HG03432 (cell line): ENCODE measurements around the gene USP47.
"Not testable (repeated sequence)": the region's sequence is repeated elsewhere in the genome, so short reads cannot be mapped to it uniquely, and the experiment has no call there.

Experiments used
- ATAC-seq: cut with Tn5 transposase; IDR thresholded peaks from one replicate; pipeline ENCODE4 v1.9.1; 2021; ENCODE audit warnings: mild to moderate bottlenecking, moderate library complexity; ENCODE audit not compliant: unreplicated experiment

Gene USP47

GRCh38 chr11:11827272-11827671 lies 14.5 kb upstream of the USP47 start:
- no peak for ATAC-seq

GRCh38 chr11:11831406-11831805 lies 10.4 kb upstream of the USP47 start:
- not testable (repeated sequence) for ATAC-seq

- ATAC-seq: no peak
Observed at GRCh38 chr11:11836676-11837231, 5.0 kb upstream of the USP47 start.

- ATAC-seq: no peak
Observed at GRCh38 chr11:11839718-11840117, 2.1 kb upstream of the USP47 start.

GRCh38 chr11:11841116-11841722 lies 553 bp upstream of the USP47 start:
- ATAC-seq: peak; percentile 46

GRCh38 chr11:11842421-11843008 lies 743 bp downstream of the USP47 start:
- ATAC-seq: peak; percentile 42

GRCh38 chr11:11843211-11843621 lies 1.4 kb downstream of the USP47 start:
- no peak for ATAC-seq

GRCh38 chr11:11843642-11844041 lies 1.9 kb downstream of the USP47 start:
- no peak for ATAC-seq

GRCh38 chr11:11844272-11844671 lies 2.5 kb downstream of the USP47 start:
- ATAC-seq: no peak

- ATAC-seq: no peak
Observed at GRCh38 chr11:11845071-11845470, 3.3 kb downstream of the USP47 start.

- ATAC-seq: no peak
Observed at GRCh38 chr11:11845551-11845950, 3.8 kb downstream of the USP47 start.

- ATAC-seq: no peak
Observed at GRCh38 chr11:11847082-11847481, 5.3 kb downstream of the USP47 start.

- peak; percentile 82 for ATAC-seq
Observed at GRCh38 chr11:11848891-11849746, 7.3 kb downstream of the USP47 start.

GRCh38 chr11:11850668-11851067 lies 8.9 kb downstream of the USP47 start:
- no peak for ATAC-seq

GRCh38 chr11:11856638-11857037 lies 14.9 kb downstream of the USP47 start:
- peak; percentile 79 for ATAC-seq

GRCh38 chr11:11857769-11858168 lies 16.0 kb downstream of the USP47 start:
- no peak for ATAC-seq

- ATAC-seq: no peak
Observed at GRCh38 chr11:11858676-11859075, 16.9 kb downstream of the USP47 start.

GRCh38 chr11:11860103-11860979 lies 18.6 kb downstream of the USP47 start:
- ATAC-seq: no peak

GRCh38 chr11:11862999-11863398 lies 21.2 kb downstream of the USP47 start:
- no peak for ATAC-seq

GRCh38 chr11:11864332-11864731 lies 22.6 kb downstream of the USP47 start:
- ATAC-seq: no peak

GRCh38 chr11:11864803-11865202 lies 23.0 kb downstream of the USP47 start:
- ATAC-seq: no peak
